Ovary (tissue), 3 donors: ENCODE data around the gene TGFB1.

ENCODE experiments used
- CTCF ChIP-seq, 3 donors: fragments of 450-650 bp in 2 of 3; fragments of 200-600 bp in 1 of 3; IDR thresholded peaks; one replicate each; pipeline versions ENCODE4 v1.5.1 to v1.8.0; 2016 to 2022; ENCODE audit warnings: antibody characterized with exemption in 3 of 3, mild to moderate bottlenecking in 1 of 3
- EP300 ChIP-seq: sonication (generic); formaldehyde crosslinking; IDR thresholded peaks from one replicate; pipeline ENCODE4 v1.6.1; 2017; ENCODE audit warnings: antibody characterized with exemption
- POLR2A ChIP-seq: fragments of 450-650 bp; IDR thresholded peaks from one replicate; pipeline ENCODE4 v1.6.1; 2017; ENCODE audit warnings: antibody characterized with exemption, mild to moderate bottlenecking, moderate library complexity
- donor health status: DM: no; HTN: no; CAD: no.

GRCh38 chr19:41351339-41352245 lies 2.1 kb downstream of the TGFB1 start:
- TF ChIP-seq POLR2A: no peak
- TF ChIP-seq CTCF (IDR thresholded peaks at IDR 0.05): no peak
- no peak for TF ChIP-seq EP300
